ENCODE measurements around the gene GBX2.

DNA sequence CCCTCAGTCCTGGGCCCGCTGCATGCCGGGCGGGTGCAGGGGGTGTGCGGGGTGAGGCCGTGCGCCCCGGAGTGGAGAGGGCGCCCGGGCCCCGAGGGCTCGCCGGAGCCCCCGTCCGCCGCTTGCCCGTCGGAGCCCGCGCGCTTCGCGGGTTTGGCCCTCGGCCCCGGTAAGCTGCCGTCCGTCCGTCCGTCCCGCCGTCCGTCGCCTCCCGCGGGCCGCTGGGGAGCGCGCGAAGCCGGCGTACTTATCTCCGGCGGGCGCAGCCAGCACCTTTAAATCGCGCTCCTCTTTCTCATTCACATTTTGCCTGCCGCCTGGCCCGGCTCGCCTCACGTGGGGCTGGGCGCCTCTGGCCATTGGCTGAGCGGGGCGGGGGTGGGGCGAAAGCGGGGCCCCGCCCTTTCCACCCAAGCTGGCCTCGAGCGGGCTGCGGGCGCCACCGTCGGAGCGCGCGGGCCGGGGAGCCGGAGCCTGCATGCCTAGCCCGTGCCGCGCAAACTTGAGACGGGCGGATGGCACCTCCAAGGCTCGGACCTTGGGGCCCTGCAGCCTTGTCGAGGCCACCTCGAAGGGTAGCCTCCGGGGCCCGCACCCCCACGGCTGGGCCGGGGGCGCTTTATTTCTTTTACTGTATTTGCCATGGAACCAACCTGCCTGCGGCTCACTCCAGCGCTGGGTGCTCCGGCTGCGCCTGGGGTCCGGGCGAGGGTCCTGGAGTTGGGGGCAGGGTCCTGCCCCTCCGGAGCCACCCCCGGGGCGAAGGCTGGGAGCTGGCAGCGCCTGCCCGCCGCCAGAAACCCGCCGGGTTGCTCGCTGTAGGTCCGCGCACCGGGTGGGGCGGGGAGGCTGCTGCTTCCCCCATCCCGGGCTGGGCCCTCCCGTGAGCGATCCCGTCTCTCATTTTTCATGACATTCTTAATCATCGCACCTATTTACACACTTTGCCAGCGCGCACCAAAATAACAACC lies at the start of gene GBX2:
- TF ChIP-seq, protein P1, sequence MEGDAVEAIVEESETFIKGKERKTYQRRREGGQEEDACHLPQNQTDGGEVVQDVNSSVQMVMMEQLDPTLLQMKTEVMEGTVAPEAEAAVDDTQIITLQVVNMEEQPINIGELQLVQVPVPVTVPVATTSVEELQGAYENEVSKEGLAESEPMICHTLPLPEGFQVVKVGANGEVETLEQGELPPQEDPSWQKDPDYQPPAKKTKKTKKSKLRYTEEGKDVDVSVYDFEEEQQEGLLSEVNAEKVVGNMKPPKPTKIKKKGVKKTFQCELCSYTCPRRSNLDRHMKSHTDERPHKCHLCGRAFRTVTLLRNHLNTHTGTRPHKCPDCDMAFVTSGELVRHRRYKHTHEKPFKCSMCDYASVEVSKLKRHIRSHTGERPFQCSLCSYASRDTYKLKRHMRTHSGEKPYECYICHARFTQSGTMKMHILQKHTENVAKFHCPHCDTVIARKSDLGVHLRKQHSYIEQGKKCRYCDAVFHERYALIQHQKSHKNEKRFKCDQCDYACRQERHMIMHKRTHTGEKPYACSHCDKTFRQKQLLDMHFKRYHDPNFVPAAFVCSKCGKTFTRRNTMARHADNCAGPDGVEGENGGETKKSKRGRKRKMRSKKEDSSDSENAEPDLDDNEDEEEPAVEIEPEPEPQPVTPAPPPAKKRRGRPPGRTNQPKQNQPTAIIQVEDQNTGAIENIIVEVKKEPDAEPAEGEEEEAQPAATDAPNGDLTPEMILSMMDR (IDR thresholded peaks at IDR 0.05; ENCODE audit: insufficient read depth, low read length): no peak
- TF ChIP-seq GABPA (IDR thresholded peaks at IDR 0.05; ENCODE audit: low read depth): no peak
